Panc1 (cell line): ENCODE data around the gene UGT1A4. TPM values are rescaled to one million over a fixed set of nuclear protein-coding genes. Genes with fewer than 3 reads are reported as not detected.

ENCODE experiments used
- ATAC-seq: fragments of 200-7000 bp; cut with Tn5 transposase; 2 replicates; pipeline ENCODE4 v1.9.1; 2020; ENCODE audit warnings: mild to moderate bottlenecking, moderate library complexity
- BruUV-seq: library from RNA; stranded (reverse); fragments of 400-500 nt; replicated peaks from 2 replicates; lab custom pipeline; 2021; lab: Mats Ljungman, UMichigan
- CTCF ChIA-PET: fragments of 300-600 bp; sonication (Branson Sonifier 250); formaldehyde crosslinking; loops from one replicate; lab custom pipeline; 2022; ENCODE audit warnings: antibody characterized with exemption; lab: Charles Lee
- POLR2A ChIA-PET: fragments of 300-600 bp; sonication (Branson Sonifier 250); formaldehyde crosslinking; loops from one replicate; lab custom pipeline; 2022; ENCODE audit warnings: antibody characterized with exemption; lab: Charles Lee
- DNase-seq: peaks from one replicate; pipeline ENCODE4 v3.0.0-alpha.2; 2010; ENCODE audit warnings: low read depth, low spot score
- H3K27ac ChIP-seq: 2 replicates; pipeline ENCODE4 v1.5.1; 2011; ENCODE audit warnings: mild to moderate bottlenecking, low read length, inconsistent platforms
- H3K27me3 ChIP-seq: fragments of 200-500 bp; sonication (Bioruptor generic); 2 replicates; pipeline ENCODE4 v1.6.0; 2014; ENCODE audit warnings: low read length, inconsistent platforms; ENCODE audit not compliant: control insufficient read depth, insufficient read depth
- H3K36me3 ChIP-seq: fragments of 200-500 bp; sonication (Bioruptor generic); 2 replicates; pipeline ENCODE4 v1.5.1; 2014; ENCODE audit warnings: inconsistent platforms, mild to moderate bottlenecking, low read length, moderate library complexity; ENCODE audit not compliant: control insufficient read depth, insufficient read depth
- H3K4me1 ChIP-seq: 2 replicates; pipeline ENCODE4 v1.5.1; 2011; ENCODE audit warnings: inconsistent platforms, mild to moderate bottlenecking, low read length, moderate library complexity; ENCODE audit not compliant: control insufficient read depth, insufficient read depth
- H3K4me3 ChIP-seq, 2 experiments: 2 replicates each; pipeline ENCODE4 v1.5.1; 2011 to 2012; ENCODE audit warnings: low read depth in 2 of 2, low read length in 2 of 2, mild to moderate bottlenecking in 2 of 2, inconsistent platforms in 1 of 2, moderate library complexity in 1 of 2
- H3K9me3 ChIP-seq: fragments of 200-500 bp; sonication (Bioruptor generic); 2 replicates; pipeline ENCODE4 v1.5.1; 2014; ENCODE audit warnings: low read depth, mild to moderate bottlenecking, inconsistent platforms, low read length, moderate library complexity; ENCODE audit not compliant: control insufficient read depth, insufficient read depth
- CTCF ChIP-seq: fragments of 450-650 bp; IDR thresholded peaks from 2 replicates; pipeline ENCODE4 v1.5.1; 2017; ENCODE audit warnings: mild to moderate bottlenecking
- POLR2AphosphoS5 ChIP-seq: IDR thresholded peaks from 2 replicates; pipeline ENCODE4 v1.6.1; 2012; ENCODE audit warnings: mild to moderate bottlenecking, low read depth, low read length, moderate library complexity
- REST ChIP-seq, 2 experiments: IDR thresholded peaks; 2 replicates each; pipeline ENCODE4 v1.6.1; 2011 to 2012; ENCODE audit warnings: low read depth in 2 of 2, control low read depth in 1 of 2, low read length in 1 of 2, mild to moderate bottlenecking in 1 of 2, moderate library complexity in 1 of 2; ENCODE audit not compliant: insufficient read depth in 1 of 2
- SIN3A ChIP-seq: IDR thresholded peaks from 2 replicates; pipeline ENCODE4 v1.6.1; 2012; ENCODE audit warnings: low read depth, mild to moderate bottlenecking, low read length, moderate library complexity, borderline replicate concordance; ENCODE audit not compliant: insufficient read depth
- TCF7L2 ChIP-seq: IDR thresholded peaks from 2 replicates; pipeline ENCODE4 v1.6.1; 2011; ENCODE audit warnings: mild to moderate bottlenecking, low read depth, low read length, inconsistent platforms
- in situ Hi-C: cut with HindIII; loops from 2 replicates; pipeline ENCODE4 v1.10.0; 2016; ENCODE audit warnings: low sequenced_read_pairs, low pct_unique_long_range_greater_than_20kb
- intact Hi-C: fragments of 100-400 bp; cut with micrococcal nuclease; formaldehyde crosslinking; loops from one replicate; pipeline ENCODE4 v1.10.0; 2022; ENCODE audit not compliant: unreplicated experiment
- total RNA-seq: library from RNA; stranded (reverse); gene quantifications from one replicate; pipeline ENCODE4 v1.2.1, GENCODE V29; 2021; ENCODE audit not compliant: unreplicated experiment

UGT1A4 gene
- total RNA-seq, 1 experiment from 2014 or later, result not detected

GRCh38 chr2:233811732-233812131 lies 93.2 kb downstream of the UGT1A4 start:
- Histone ChIP-seq H3K36me3 (no peaks in the 10 kb centered on the region), H3K27me3 (no peaks in the 10 kb centered on the region), H3K4me3 (no peak overlapping the region), H3K4me1 (no peaks in the 10 kb centered on the region), H3K27ac (no peak overlapping the region), H3K9me3 (no peaks in the 10 kb centered on the region)
- in situ Hi-C loops (no loop called here), intact Hi-C loops (no loop called here)
- no peak for ATAC-seq
- BruUV-seq, result no TSS peak
- TF ChIP-seq REST (IDR thresholded peaks at IDR 0.05; ENCODE audit: insufficient read depth in 1 of 2, low read depth in 2 of 2, low read length in 1 of 2) (no peak), POLR2AphosphoS5 (no peak), TCF7L2 (no peak), CTCF (no peak), SIN3A (no peak)
- ChIA-PET CTCF (no interaction called here), POLR2A (no interaction called here)
- no peak for DNase-seq

- in situ Hi-C loops (no loop called here), intact Hi-C loops (no loop called here)
- Histone ChIP-seq H3K27me3 (no peaks in the 10 kb centered on the region), H3K9me3 (no peaks in the 10 kb centered on the region), H3K36me3 (no peaks in the 10 kb centered on the region), H3K4me3 (no peak overlapping the region), H3K27ac (no peak overlapping the region), H3K4me1 (no peaks in the 10 kb centered on the region)
- ATAC-seq, result no peak
- ChIA-PET CTCF (no interaction called here), POLR2A (no interaction called here)
- no peak for DNase-seq
- no TSS peak for BruUV-seq
- TF ChIP-seq REST (IDR thresholded peaks at IDR 0.05; ENCODE audit: insufficient read depth in 1 of 2, low read depth in 2 of 2, low read length in 1 of 2) (no peak), CTCF (no peak), TCF7L2 (no peak), SIN3A (no peak), POLR2AphosphoS5 (no peak)
Observed at GRCh38 chr2:233813236-233814055, 94.9 kb downstream of the UGT1A4 start.
